ENCODE measurements around the gene B4GALNT3.

DNA sequence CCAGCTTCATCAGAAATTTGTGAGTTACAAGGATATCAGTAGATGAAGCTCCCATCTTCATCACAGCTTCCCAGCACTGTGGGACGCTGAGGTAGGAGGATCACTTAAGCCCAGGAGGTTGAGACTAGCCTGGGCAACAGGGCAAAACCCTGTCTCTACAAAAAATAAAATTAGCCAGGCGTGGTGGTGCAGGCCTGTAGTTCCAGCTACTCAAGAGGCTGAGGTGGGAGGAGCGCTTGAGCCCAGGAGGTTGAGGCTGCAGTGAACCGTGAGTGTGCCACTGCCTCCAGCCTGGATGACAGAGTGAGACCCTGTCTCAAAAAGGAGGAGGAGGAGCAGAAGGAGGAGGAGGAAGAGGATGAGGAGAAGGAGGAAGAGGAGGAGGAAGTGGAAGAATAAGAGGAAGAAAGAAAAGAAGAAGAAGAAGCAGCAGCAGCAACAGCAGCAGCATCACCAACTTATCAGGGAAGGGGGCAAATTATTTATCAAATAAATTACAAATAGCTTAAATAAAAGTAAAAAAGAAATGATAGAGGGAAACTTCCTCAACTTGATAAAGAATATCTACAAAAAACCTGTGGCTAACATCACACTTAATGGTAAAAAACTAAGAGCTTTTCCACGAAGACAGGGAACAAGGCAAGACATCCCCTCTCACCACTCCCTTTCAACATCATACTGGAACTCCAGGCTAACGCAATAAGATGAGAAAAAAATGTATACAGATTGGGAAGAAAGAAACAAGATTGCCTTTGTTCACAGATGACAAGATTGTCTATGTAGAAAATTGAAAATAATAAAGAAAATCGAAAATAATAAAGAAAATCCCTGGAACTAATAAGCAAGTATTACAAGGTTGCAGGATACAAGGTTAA, 133.9 kb downstream of the B4GALNT3 start:
- TF ChIP-seq, protein P1, sequence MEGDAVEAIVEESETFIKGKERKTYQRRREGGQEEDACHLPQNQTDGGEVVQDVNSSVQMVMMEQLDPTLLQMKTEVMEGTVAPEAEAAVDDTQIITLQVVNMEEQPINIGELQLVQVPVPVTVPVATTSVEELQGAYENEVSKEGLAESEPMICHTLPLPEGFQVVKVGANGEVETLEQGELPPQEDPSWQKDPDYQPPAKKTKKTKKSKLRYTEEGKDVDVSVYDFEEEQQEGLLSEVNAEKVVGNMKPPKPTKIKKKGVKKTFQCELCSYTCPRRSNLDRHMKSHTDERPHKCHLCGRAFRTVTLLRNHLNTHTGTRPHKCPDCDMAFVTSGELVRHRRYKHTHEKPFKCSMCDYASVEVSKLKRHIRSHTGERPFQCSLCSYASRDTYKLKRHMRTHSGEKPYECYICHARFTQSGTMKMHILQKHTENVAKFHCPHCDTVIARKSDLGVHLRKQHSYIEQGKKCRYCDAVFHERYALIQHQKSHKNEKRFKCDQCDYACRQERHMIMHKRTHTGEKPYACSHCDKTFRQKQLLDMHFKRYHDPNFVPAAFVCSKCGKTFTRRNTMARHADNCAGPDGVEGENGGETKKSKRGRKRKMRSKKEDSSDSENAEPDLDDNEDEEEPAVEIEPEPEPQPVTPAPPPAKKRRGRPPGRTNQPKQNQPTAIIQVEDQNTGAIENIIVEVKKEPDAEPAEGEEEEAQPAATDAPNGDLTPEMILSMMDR (IDR thresholded peaks at IDR 0.05; ENCODE audit: insufficient read depth, low read length) = no peak
- TF ChIP-seq POLR2AphosphoS5 (IDR thresholded peaks at IDR 0.05; ENCODE audit: low read depth) (no peak), REST (IDR thresholded peaks at IDR 0.05; ENCODE audit: insufficient replicate concordance, low read depth) (no peak)
